Measurements from ENCODE around the gene IRF4.
"Not testable (repeated sequence)": the region's sequence is repeated elsewhere in the genome, so short reads cannot be mapped to it uniquely, and the experiment has no call there.

Gene IRF4

GRCh38 chr6:365835-366234 is 25.7 kb upstream of the IRF4 start:
- no peak for TF ChIP-seq CTCF (IDR thresholded peaks at IDR 0.05; ENCODE audit: low read depth, low read length, missing control alignments)
- DNase-seq (ENCODE audit: low read depth), result no peak
- in situ Hi-C loops (cut with HindIII; ENCODE audit: low sequenced_read_pairs), result no loop called here
- no peak overlapping the region for H3K4me3 ChIP-seq (ENCODE audit: low read depth, low read length)

- no peak overlapping the region for H3K4me3 ChIP-seq (ENCODE audit: low read depth, low read length)
- in situ Hi-C loops (cut with HindIII; ENCODE audit: low sequenced_read_pairs), result no loop called here
- no peak for TF ChIP-seq CTCF (IDR thresholded peaks at IDR 0.05; ENCODE audit: low read depth, low read length, missing control alignments)
- DNase-seq (ENCODE audit: low read depth), result no peak
Measured at GRCh38 chr6:366389-367297, 24.9 kb upstream of the IRF4 start.

- H3K4me3 ChIP-seq (ENCODE audit: low read depth, low read length), result no peak overlapping the region
- no peak for DNase-seq (ENCODE audit: low read depth)
- TF ChIP-seq CTCF (IDR thresholded peaks at IDR 0.05; ENCODE audit: low read depth, low read length, missing control alignments), result no peak
- in situ Hi-C loops (cut with HindIII; ENCODE audit: low sequenced_read_pairs), result no loop called here
Measured at GRCh38 chr6:367298-367794, 24.2 kb upstream of the IRF4 start.

- H3K4me3 ChIP-seq (ENCODE audit: low read depth, low read length), result no peak overlapping the region
- in situ Hi-C loops (cut with HindIII; ENCODE audit: low sequenced_read_pairs), result no loop called here
- no peak for DNase-seq (ENCODE audit: low read depth)
- TF ChIP-seq CTCF (IDR thresholded peaks at IDR 0.05; ENCODE audit: low read depth, low read length, missing control alignments), result no peak
Measured at GRCh38 chr6:367891-368630, 23.5 kb upstream of the IRF4 start.

- DNase-seq (ENCODE audit: low read depth), result no peak
- in situ Hi-C loops (cut with HindIII; ENCODE audit: low sequenced_read_pairs), result no loop called here
- no peak overlapping the region for H3K4me3 ChIP-seq (ENCODE audit: low read depth, low read length)
- no peak for TF ChIP-seq CTCF (IDR thresholded peaks at IDR 0.05; ENCODE audit: low read depth, low read length, missing control alignments)
Measured at GRCh38 chr6:369559-370431, 21.8 kb upstream of the IRF4 start.

- in situ Hi-C loops (cut with HindIII; ENCODE audit: low sequenced_read_pairs), result no loop called here
- no peak overlapping the region for H3K4me3 ChIP-seq (ENCODE audit: low read depth, low read length)
- no peak for TF ChIP-seq CTCF (IDR thresholded peaks at IDR 0.05; ENCODE audit: low read depth, low read length, missing control alignments)
- no peak for DNase-seq (ENCODE audit: low read depth)
Measured at GRCh38 chr6:370555-370954, 21.0 kb upstream of the IRF4 start.

GRCh38 chr6:371851-372250 is 19.7 kb upstream of the IRF4 start:
- in situ Hi-C loops (cut with HindIII; ENCODE audit: low sequenced_read_pairs); DNase-seq (ENCODE audit: low read depth); H3K4me3 ChIP-seq (ENCODE audit: low read depth, low read length): not testable (repeated sequence)

All from astrocyte of the cerebellum (primary cell).